ENCODE measurements around the gene TMEM63B. TPM values are rescaled to one million over a fixed set of nuclear protein-coding genes. Genes with fewer than 3 reads are reported as not detected.

The TMEM63B gene
- total and polyA plus RNA-seq, 8 donors: 5.5 to 90.6 (median 21.5) TPM

DNA sequence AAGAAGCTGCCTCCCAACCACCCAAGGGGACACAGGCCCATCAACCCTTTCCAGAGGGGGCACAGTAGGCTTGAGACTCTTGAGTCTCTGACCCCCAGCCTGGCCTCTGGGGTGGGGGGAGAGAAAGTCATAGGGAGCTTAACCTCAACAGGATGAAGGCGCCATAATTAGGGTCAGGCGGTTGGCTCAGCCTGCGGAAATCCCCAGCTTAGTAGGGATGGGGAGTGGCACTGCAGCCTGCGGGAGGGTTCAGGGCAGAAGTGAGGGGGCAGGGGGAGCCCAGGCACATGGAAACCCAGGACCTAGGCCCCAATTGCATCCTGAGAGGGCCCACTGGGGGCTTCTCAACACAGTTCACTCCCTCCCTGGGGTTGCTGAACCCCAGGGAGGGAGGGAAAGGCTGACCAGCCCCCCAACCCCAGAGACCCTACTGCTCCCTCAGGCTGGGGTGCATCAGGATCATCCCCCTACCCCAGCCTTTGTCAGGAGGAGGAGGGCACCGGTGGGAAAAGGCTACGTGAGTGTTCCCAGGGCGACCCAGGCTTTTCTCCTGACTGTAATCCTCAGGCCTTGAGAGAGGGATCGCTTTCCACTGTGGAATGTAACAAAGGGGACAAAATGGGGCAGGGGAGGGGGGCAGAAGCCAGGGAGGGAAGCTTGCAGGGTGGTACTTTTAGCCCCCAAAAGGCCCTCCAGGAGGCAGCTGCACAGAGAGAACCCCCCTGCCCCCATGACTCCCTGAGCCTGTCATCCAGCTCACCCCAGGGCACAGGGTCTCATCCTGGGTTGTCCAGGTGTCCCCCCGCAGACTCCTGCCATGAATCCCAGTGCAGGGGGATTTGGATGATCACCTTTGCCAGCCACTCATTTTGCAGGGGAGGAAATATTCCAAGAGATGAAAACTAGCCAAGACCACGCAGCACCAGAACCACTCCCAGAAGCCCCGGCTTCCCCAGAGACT, 46.5 kb upstream of the TMEM63B start:
- peaks cover 0 to 20% (median 0%) of the 10 kb centered on the region in 3 donors for H3K27me3 ChIP-seq
- TF ChIP-seq POLR2AphosphoS5 (IDR thresholded peaks at IDR 0.05) (no peak), POLR2A (IDR thresholded peaks at IDR 0.05) (no peak), EP300 (IDR thresholded peaks at IDR 0.05) (no peak)
- TF ChIP-seq, protein P1, sequence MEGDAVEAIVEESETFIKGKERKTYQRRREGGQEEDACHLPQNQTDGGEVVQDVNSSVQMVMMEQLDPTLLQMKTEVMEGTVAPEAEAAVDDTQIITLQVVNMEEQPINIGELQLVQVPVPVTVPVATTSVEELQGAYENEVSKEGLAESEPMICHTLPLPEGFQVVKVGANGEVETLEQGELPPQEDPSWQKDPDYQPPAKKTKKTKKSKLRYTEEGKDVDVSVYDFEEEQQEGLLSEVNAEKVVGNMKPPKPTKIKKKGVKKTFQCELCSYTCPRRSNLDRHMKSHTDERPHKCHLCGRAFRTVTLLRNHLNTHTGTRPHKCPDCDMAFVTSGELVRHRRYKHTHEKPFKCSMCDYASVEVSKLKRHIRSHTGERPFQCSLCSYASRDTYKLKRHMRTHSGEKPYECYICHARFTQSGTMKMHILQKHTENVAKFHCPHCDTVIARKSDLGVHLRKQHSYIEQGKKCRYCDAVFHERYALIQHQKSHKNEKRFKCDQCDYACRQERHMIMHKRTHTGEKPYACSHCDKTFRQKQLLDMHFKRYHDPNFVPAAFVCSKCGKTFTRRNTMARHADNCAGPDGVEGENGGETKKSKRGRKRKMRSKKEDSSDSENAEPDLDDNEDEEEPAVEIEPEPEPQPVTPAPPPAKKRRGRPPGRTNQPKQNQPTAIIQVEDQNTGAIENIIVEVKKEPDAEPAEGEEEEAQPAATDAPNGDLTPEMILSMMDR (IDR thresholded peaks at IDR 0.05): no peak
- intact Hi-C loops (cut with DNase I; ENCODE audit: low total_unique reads): no loop called here
- peaks cover 10 to 22% (median 20%) of the 10 kb centered on the region in 4 donors for H3K4me1 ChIP-seq
- H3K27ac ChIP-seq: no peak overlapping the region
- no peaks in the 10 kb centered on the region for H3K9me3 ChIP-seq
- H3K4me3 ChIP-seq: no peak overlapping the region
- no peaks in the 10 kb centered on the region for H3K36me3 ChIP-seq
- WGBS, 5 donors: 78 to 83% (median 80%) methylated on average over 9 to 11 of the region's 11 CpGs
- DNase-seq: no peak

DNA sequence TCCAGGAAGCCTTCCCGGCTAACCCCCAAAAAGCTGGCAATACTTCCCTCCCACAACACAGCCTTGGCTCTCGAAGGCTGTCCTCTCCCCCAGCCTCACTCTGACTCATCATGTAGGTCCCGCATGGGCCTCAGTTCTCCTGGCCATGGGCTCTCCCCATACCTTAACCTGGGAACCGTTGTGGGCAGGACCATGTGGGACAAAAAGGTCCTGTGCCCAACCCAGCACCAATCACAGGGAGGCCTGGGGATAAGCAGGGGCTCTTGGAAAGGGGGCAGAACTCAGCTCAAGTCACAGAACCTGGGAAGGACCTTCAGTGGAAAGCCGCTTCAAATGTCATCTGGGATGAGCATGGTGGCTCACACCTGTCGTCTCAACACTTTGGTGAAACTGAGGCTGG, 45.6 kb upstream of the TMEM63B start:
- Histone ChIP-seq H3K4me1 (peaks cover 3 to 14% (median 11%) of the 10 kb centered on the region in 4 donors), H3K27me3 (peaks cover 0 to 11% (median 0%) of the 10 kb centered on the region in 3 donors), H3K9me3 (no peaks in the 10 kb centered on the region), H3K27ac (no peak overlapping the region), H3K4me3 (no peak overlapping the region), H3K36me3 (no peaks in the 10 kb centered on the region)
- WGBS, 5 donors: 80 to 92% (median 86%) methylated on average over 6 of the region's 6 CpGs
- TF ChIP-seq POLR2A (IDR thresholded peaks at IDR 0.05): no peak
- TF ChIP-seq, protein P1 (IDR thresholded peaks at IDR 0.05): no peak
- TF ChIP-seq EP300 (IDR thresholded peaks at IDR 0.05): no peak
- no peak for TF ChIP-seq POLR2AphosphoS5 (IDR thresholded peaks at IDR 0.05)
- intact Hi-C loops (cut with DNase I; ENCODE audit: low total_unique reads): no loop called here
- DNase-seq: no peak

DNA sequence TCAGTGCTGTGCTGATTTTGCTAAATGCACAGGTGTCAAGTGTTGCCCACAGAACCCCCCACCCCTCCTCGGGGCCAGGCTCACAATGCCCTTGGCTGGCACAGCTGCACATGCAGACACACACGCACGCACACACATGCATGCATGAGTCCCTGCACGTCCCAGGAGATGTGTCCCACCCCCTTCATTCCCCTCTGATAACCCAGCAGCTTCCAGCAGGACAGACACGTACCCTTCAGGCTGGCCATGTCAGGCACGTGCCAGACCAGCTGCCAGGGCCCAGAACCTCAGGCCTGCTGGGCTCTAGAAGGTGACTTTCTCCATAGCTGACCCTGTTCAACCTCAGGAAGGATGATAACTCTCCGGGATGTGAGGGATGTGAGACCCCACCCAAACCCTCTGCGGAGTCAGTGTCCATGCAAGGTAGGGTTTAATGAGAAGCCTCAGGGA, 44.5 kb upstream of the TMEM63B start:
- TF ChIP-seq EP300 (IDR thresholded peaks at IDR 0.05) (no peak), POLR2AphosphoS5 (IDR thresholded peaks at IDR 0.05) (no peak)
- TF ChIP-seq, protein P1 (IDR thresholded peaks at IDR 0.05): no peak
- Histone ChIP-seq H3K4me3 (no peak overlapping the region), H3K27me3 (peaks cover 0 to 6% (median 0%) of the 10 kb centered on the region in 3 donors), H3K27ac (no peak overlapping the region), H3K36me3 (no peaks in the 10 kb centered on the region), H3K9me3 (no peaks in the 10 kb centered on the region), H3K4me1 (peaks cover 0 to 14% (median 6%) of the 10 kb centered on the region in 4 donors)
- DNase-seq: no peak
- WGBS, 5 donors: 68 to 89% (median 82%) methylated on average over 3 to 8 of the region's 8 CpGs
- intact Hi-C loops (cut with DNase I; ENCODE audit: low total_unique reads): no loop called here

DNA sequence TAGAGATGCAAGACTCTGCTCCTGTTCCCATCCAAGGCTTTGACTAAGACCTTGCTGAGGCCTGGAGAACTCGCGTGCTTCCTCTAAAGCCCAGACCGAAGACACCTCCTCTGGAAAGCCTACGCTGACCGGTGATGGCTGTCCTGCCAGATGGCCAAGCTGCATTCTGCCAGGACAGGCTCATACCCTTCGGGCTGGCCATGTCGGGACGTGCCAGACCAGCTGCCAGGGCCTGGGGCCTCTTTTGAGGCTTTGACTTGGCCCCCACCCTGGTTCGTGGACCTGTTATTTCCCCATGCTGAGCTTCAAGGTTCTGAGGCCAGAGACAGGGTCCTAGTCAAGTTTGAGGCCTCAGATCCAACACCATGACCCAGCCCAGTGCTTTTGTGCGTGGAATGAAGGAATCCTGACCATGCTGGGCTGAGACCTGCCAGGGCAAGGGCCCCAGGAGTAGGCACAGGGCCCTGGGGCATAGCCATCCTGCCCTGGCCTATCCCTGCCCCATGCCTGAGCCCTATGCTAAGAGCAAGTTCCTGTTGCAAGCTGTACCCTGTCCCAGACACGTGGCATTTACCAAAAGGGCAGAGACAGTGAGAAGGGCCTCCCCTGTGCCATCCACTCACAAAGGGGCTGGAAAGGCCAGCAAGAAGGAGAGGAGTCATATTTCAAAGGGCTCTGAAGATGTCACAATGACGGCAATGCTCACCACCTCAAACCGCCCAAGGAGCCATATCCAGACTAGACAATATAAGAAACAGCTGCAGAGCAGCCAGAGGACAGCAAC, 42.9 kb upstream of the TMEM63B start:
- TF ChIP-seq POLR2AphosphoS5 (IDR thresholded peaks at IDR 0.05) (no peak), EP300 (IDR thresholded peaks at IDR 0.05) (no peak), POLR2A (IDR thresholded peaks at IDR 0.05) (no peak)
- TF ChIP-seq, protein P1 (IDR thresholded peaks at IDR 0.05): no peak
- Histone ChIP-seq H3K4me1 (peaks cover 0 to 7% (median under 1%) of the 10 kb centered on the region in 4 donors), H3K27me3 (no peaks in the 10 kb centered on the region), H3K4me3 (no peak overlapping the region), H3K9me3 (no peaks in the 10 kb centered on the region), H3K27ac (no peak overlapping the region), H3K36me3 (peaks cover 0 to 5% (median 2%) of the 10 kb centered on the region in 4 donors)
- 78 to 92% (median 85%) methylated on average over 6 to 13 of the region's 13 CpGs for WGBS, 5 donors
- DNase-seq: no peak
- intact Hi-C loops (cut with DNase I; ENCODE audit: low total_unique reads): no loop called here
